ENCODE data around the gene TMTC2.

TMTC2 gene

GRCh38 chr12:83147341-83147740 is 460.6 kb downstream of the TMTC2 start:
- DNase-seq = no peak

GRCh38 chr12:83149987-83150386 is 463.3 kb downstream of the TMTC2 start:
- DNase-seq = no peak

- DNase-seq = no peak
Measured at GRCh38 chr12:83150465-83151189, 463.9 kb downstream of the TMTC2 start.

GRCh38 chr12:83153177-83153576 is 466.5 kb downstream of the TMTC2 start:
- DNase-seq = no peak

- no peak for DNase-seq
Measured at GRCh38 chr12:83156815-83157214, 470.1 kb downstream of the TMTC2 start.

- no peak for DNase-seq
Measured at GRCh38 chr12:83157604-83158003, 470.9 kb downstream of the TMTC2 start.

- no peak for DNase-seq
Measured at GRCh38 chr12:83158613-83159207, 472.0 kb downstream of the TMTC2 start.

- DNase-seq = no peak
Measured at GRCh38 chr12:83161456-83161855, 474.8 kb downstream of the TMTC2 start.

- DNase-seq = no peak
Measured at GRCh38 chr12:83168751-83169150, 482.0 kb downstream of the TMTC2 start.

GRCh38 chr12:83172441-83172840 is 485.7 kb downstream of the TMTC2 start:
- DNase-seq = no peak

- no peak for DNase-seq
Measured at GRCh38 chr12:83172866-83173649, 486.4 kb downstream of the TMTC2 start.

- DNase-seq = no peak
Measured at GRCh38 chr12:83179999-83180398, 493.3 kb downstream of the TMTC2 start.

- DNase-seq = no peak
Measured at GRCh38 chr12:83181074-83181473, 494.4 kb downstream of the TMTC2 start.

GRCh38 chr12:83183132-83183531 is 496.4 kb downstream of the TMTC2 start:
- DNase-seq = no peak

Measured in stimulated activated CD4-positive, alpha-beta T cell treated with anti-CD3 and anti-CD28 coated beads, Interleukin-2, amount 100 ng/mL, for 24 hours (primary cell).